GM21576 (cell line): ENCODE results near the gene FBRSL1.
A peak's percentile ranks its signal among the peaks of the same experiment; 100 is the strongest.
"Not testable (repeated sequence)": the region's sequence is repeated elsewhere in the genome, so short reads cannot be mapped to it uniquely, and the experiment has no call there.

Source experiments
- ATAC-seq: cut with Tn5 transposase; IDR thresholded peaks from one replicate; pipeline ENCODE4 v1.9.1; 2021; ENCODE audit warnings: mild to moderate bottlenecking, moderate library complexity; ENCODE audit not compliant: unreplicated experiment

FBRSL1 gene

DNA sequence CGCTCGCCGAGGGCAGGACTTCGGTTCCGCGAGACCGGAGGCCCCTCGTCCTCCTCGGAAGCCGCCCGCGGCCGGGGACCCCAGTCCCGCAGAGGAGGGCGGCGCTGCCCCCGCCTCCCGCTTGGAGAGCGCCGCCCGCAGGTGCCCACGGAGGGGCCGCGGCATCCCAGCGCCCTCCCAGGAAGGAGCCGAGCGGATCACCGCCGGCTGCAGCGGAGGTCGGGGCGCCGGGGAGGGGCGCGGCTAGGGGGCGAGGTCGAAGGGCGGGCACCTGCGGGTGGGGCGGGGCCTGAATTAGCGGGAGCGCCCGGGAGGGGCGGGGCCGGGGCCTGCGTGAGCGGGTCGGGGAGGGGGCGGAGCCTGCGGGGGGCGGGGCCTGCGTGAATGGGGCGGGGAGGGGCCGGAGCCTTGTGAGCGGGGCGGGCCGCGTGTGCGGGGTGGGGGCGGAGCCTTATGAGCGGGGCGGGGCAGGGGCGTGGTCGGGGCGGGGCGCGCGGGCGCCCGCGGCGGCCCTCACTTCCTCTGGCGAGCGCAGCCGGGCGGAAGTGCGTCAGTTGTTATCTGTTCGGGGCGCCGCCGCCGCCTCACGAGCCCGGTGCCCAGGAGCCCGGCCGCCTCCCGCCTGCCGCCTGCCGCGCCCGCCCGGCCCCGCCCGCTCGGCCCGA is at the start of gene FBRSL1:
TSS of gene FBRSL1 (plus strand) at position 550 of the 665 bp plus-strand sequence.
- ATAC-seq: peak; percentile 50

- not testable (repeated sequence) for ATAC-seq
Measured at GRCh38 chr12:132440420-132440819, 49.5 kb upstream of the FBRSL1 start.

DNA sequence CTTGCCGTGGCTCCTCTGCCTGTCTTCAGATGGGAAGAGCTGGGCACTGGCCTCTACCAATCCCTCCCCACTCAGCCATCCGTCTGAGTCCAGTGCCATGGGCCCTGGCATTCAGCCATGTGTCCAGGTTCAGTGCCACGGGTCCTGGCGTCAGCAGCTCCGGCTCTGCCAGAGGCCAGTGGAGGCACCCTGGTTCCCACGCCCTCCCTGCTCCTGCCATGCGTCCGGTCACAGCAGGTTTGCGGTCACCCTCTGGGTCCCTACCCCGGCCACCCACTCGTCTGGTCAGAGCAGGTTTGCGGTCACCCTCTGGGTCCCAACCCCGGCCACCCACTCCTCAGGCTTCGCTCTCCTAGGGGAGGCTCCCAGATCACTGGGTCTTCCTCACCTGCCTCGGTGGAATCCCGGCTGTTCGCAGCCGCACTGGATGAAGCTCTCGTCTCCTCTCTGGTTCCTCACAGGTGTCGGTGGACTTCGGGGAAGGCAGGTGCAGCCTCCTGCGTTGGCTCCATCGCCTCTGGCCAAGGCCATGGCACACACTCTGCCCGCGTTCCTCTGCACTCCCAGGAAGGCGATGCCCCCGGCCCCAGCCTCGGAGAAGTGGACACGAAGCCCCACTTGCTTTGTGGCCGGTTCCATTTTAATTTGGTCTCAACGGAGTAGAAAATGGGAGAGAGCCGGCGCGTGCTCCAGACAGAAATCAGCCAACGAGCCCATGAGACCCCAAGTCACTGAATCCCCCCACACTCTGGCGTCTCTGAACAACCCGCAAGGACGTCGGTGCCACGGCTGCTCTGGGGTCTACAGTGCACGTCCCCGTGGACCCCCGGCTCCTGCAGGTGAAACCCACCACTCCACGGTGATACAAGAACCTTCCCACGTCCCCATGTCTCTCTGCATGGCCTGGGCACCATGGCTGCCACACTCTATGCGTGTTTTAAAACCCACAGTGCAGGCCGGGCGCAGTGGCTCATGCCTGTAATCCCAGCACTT is 47.8 kb upstream of the FBRSL1 start:
- ATAC-seq: no peak

- ATAC-seq: no peak
Measured at GRCh38 chr12:132443091-132443490, 46.9 kb upstream of the FBRSL1 start.

GRCh38 chr12:132444283-132444682 is 45.7 kb upstream of the FBRSL1 start:
- ATAC-seq: no peak

DNA sequence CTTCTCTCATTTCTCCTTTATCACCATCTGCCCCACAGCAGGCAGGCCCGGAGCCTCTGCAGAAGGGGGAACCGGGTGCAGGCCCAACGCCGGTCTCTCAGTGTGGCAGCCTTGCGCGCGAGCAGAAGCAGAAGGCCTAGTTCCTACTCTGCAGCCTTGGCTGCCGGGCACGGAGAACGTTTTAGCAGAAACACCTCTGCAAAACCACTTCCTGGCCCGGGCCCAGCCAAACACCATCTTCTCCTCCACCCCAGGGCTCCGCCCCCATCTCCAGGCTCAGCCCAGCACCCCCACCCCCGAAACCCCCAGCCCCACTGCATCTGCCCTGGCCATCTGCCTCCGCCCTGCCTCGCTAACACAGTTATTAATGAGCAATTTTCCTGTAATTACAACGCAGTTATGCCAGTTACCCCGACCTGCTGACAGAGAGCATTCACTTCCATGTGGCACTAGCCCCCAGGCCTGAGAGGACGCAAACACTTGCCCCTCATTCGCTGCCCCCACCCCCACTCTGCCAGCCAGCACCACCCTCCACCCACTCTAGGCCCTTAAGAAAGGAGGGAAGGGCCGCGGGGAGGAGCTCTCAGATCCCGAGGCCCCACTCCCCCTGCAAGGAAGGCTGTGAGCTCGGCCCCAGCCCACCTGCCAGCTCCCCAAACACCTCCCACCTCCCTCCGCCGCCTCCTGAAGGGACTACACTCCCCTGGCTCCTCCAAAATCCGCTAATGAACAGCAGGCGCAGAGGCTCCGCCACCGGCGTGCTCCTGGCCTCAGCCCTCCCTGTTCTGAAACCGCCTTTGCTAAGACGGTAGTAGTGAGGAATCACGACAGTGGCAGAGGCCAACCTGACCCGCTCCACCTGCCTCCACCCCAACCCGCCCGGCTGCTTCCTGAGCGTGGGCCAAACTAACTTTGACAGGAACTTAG is 44.7 kb upstream of the FBRSL1 start:
- peak; percentile 42 for ATAC-seq

- ATAC-seq: no peak
Measured at GRCh38 chr12:132445884-132446632, 43.9 kb upstream of the FBRSL1 start.

DNA sequence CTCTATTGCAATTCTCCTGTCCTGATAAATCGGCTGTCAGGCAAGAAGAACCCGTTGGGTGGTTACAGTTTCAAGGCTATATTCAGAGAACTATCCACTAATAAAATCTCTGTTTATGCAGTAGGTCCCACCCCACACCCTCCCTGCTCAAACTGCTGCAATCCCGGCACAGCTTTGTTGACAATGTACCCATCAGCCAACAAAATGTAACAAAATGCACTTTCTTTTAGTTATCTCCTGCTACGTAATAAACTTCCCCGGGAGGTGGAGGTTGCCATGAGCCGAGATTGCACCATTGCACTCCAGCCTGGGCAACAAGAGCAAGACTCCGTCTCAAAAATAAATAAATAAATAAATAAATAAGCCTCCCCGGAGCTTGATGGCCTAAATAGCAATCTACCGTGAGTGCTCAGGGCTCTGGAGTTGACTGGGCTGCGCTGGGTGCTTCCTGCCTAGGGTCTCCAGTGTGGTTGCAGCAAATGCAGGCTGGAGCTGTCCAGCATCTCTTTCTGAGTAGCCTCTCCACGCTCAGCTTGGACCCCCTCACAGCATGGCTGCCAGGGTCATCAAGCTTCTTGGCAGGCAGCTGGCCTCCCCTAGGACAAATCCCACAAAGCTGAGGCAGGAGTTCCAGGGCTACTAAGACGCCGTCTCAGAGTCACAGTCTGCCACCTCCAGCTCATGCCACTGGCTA is 43.2 kb upstream of the FBRSL1 start:
- ATAC-seq: no peak

DNA sequence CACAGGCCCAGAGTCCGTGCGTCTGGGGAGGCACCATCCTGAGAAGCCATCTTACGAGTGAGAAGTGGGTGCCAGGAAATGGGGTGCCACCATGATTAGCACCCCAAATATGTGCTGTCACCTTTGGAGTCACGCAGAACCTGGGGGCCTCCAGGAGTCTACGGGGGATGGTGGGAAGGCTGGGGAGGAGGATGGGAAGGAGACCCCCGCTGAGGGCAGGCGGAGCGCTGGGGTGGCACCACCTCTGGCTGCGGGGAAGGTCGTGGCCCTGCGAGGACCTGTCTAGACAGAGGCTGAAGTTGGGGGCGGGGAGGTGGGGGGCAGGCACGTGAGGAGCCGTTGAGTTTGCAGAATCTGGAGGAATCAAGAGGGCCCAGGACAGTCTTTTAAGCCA is 42.6 kb upstream of the FBRSL1 start:
- ATAC-seq: no peak

DNA sequence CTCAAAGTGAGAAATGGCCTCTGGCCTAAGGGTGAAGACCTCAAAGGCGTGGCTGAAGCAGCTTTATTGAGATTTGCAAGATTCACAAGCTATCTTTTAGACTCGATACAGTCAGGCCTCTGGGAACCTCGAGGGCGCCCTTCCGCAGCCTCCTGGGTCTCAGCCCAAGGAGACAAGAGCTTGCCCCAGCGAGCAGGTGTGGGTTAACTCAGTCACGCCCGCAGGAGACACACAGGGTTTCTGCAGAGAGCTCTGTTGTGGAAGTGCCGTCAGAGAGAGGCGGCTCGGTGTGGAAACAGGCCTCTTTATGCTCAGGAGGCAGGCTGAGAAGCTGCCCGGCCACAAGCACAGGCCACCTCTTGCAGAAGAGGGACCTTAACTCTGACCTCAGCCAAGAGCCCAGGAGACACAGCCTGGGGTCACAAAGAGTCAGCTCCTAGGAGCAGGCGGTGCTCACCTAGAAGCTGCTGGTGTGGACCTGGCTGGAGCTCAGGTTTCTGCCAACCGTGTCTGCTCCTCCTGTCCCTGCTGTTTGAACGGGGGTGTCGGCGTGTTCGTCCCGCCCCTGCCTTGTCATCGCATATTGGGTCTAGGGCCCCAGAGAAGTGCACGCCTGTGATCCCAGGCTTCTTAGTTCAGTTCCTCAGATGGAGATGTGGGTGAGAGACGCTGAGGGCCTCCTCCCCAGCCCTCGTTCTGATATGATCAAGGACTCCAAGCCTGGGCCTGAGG is 42.1 kb upstream of the FBRSL1 start:
- no peak for ATAC-seq

GRCh38 chr12:132448463-132448820 is 41.5 kb upstream of the FBRSL1 start:
- no peak for ATAC-seq

GRCh38 chr12:132449565-132450417 is 40.2 kb upstream of the FBRSL1 start:
- ATAC-seq: peak; percentile 77

DNA sequence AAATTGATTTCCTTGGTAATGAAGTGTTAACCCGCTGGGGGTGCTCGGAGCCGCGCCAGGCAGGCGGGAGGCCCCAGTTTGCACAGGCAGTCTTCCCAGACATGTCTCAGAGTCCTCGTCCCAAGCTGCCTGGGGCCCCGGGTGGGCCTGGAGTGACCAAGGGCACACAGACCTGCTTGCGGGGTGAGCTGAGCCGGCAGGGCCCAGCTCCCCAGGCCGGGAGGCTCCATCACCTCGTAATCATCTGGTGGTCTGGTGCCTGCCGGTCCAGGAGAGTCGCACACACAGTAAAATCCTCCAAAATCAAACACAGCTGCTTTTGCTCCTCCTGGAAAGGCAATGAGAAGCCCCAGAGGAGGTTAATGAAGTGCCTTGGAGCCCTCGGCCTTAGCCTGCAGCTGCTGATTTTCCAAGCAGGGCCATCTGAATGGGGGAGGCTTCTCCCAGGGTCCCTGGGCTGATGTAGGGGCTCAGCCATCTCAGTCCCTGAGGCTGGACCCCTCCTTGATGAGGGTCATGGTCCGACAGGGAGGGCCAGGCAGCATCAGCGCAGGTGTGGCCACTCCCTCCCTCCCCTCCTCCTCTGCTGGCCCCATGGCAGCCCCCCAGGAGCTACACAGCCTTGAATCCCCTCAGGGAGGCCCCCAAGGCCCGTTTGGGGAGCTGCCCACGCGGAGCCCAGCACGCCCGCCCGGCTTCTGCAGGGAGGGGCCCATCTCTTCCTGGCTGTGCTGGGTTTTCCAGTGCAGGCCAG is 39.4 kb upstream of the FBRSL1 start:
- no peak for ATAC-seq

DNA sequence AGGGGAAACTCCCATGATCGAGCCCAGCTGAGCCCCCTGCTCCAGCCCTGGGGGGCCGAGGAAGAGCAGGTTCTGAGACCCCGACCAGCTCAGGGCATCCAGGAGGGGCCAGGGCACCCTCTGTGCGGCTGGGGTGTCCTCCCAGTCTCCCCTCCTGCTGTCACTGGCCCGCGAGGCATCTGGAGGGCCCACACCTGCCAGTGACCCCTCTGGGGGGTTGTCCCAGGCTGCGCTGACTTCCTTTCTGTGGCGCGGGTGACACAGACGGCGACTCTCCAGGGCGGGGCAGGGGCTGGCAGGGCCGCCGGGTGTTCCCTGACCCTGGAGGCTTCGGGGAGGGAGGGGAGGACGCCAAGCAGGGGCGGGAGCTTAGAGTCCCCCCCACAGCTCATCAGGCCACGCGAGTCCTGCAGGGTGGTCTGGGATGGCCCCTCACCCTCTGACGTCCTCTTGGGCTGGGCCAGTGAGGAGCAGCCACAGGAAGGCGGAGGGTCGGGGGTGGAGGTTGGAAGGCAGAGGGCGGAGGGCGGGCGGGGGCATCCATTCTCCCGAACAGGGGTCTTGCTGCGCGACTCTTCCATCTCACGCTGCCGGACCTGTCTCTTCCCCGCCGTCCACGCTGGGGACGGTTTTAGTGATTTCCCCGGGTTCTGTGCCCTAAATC is 38.6 kb upstream of the FBRSL1 start:
- no peak for ATAC-seq

GRCh38 chr12:132451836-132452195 is 38.1 kb upstream of the FBRSL1 start:
- no peak for ATAC-seq

DNA sequence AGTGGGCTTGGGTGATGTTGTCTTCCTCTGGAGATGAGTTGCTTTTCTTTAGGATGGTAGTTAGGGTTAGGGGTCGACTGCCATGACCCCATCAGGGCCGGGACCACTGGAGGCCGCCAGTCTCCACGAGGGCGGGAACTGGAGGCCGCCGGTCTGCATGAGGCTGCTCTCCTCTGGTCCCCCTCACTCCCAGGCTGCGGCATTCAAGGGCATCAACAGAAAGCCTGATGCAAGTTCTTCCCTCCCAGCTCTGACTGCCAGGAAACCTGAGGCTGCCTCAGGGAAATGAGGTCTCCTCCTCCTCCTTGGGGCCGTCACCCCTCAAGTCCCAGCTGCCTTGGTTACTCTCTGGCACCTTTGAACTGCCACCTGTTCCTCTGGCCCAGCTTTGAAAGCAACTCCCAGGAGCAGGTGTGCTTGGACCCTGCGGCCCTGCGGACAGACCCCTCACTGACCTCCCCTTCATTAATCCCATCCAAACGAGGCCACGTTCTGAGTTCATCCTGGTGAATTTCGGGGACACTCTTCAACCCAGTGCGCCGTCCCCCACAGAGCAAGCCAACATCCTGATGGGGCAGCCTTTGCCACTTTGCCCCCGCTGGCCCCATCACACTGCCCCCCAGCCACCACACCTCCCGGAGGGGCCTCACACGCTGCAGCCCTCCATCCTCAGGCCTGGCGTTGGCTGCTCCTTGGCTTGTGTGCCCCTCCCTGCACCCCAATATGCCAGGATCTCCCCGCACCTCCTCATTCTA is 37.2 kb upstream of the FBRSL1 start:
- no peak for ATAC-seq
